ENCODE measurements around the gene MLKL. TPM values are rescaled to one million over a fixed set of nuclear protein-coding genes. Genes with fewer than 3 reads are reported as not detected.

MLKL gene
- total and polyA plus RNA-seq, 2 of the 13 experiments (the other 11 are each of a cell fraction or from before 2014, with no cell fraction given), result 6.4 to 10.7 TPM

DNA sequence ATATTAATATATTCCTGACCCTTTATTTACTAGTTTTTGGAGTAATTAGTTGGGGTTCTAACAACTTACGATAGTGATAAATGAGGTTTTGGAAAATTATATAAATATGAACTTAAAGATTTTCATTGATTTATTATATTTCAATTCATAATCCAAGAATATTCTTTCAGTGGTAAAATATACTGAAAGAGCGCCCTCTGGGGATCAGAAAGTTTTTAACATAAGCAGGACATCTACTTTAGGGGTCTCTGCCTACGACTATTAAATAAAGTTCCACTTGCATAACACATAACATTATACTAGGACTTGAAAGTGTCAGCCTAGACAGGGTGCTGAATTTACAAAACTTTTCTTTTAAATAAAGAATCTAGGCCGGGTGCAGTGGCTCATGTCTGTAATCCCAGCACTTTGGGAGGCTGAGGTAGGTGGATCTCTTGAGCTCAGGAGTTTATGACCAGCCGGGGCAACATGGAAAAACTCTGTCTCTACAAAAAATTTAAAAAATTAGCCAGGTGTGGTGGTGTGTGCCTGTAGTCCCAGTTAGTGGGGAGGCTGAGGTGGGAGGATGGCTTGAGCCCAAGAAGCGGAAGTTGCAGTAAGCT, 49.6 kb downstream of the MLKL start:
- ChIA-PET CTCF (ENCODE audit: low intra/inter-chr PET ratio, low total read pairs) (no interaction called here), POLR2A (interaction anchor here (1.3 to 1.8 kb wide), 2 partner anchors 16 to 45 kb away, joined by 4 to 7 read pairs; partner anchors contain the start of gene RFWD3)
- no peaks in the 10 kb centered on the region for H3K4me1 ChIP-seq (ENCODE audit: insufficient read depth, low read length)
- DNase-seq (ENCODE audit: low spot score) (peak; percentile 25), FAIRE-seq (no peak), ATAC-seq (peak; percentile 42)
- H3K9ac ChIP-seq (ENCODE audit: insufficient read depth, low read depth, low read length), result no peak overlapping the region
- H3K9me3 ChIP-seq (ENCODE audit: low read length), result no peaks in the 10 kb centered on the region
- H3K4me3 ChIP-seq (replicated peaks in 1 of 3; ENCODE audit: insufficient read depth in 1 of 3, low read depth in 2 of 3, low read length in 3 of 3), result no peak overlapping the region
- intact Hi-C loops (cut with micrococcal nuclease; ENCODE audit: unreplicated experiment) (no loop called here), in situ Hi-C loops (cut with HindIII; ENCODE audit: extremely low pct_ligation_motif_present, low pct_unique_long_range_greater_than_20kb) (no loop called here)
- H2AFZ ChIP-seq (ENCODE audit: low read length), result no peak overlapping the region
- H3K27ac ChIP-seq (ENCODE audit: extremely low read length, insufficient read depth, low read length), result no peak overlapping the region
- H4K20me1 ChIP-seq (ENCODE audit: insufficient read depth, low read length), result no peaks in the 10 kb centered on the region; the same call in 1 of the 2 replicates
- WGBS (ENCODE audit: low lambda C conversion rate), result 76% methylated on average over 6 of the region's 6 CpGs
- peaks cover 40% of the 10 kb centered on the region for H3K79me2 ChIP-seq (ENCODE audit: insufficient read depth, low read length)
- BruUV-seq (replicated peaks), result no TSS peak
- H3K4me2 ChIP-seq (ENCODE audit: low read depth, low read length), result no peak overlapping the region
- H3K36me3 ChIP-seq (replicated peaks in 1 of 2; ENCODE audit: control insufficient read depth in 1 of 2, insufficient read depth in 2 of 2, low read length in 2 of 2), result peaks cover 13 to 77% of the 10 kb centered on the region in 2 experiments
- TF ChIP-seq GPN1 (CRISPR knock-in tag; IDR thresholded peaks at IDR 0.05; ENCODE audit: borderline replicate concordance) (no peak), STAG1 (CRISPR knock-in tag; IDR thresholded peaks at IDR 0.05) (peak; percentile 17; the same call in 1 of the 2 replicates)
- TF ChIP-seq, protein P1, sequence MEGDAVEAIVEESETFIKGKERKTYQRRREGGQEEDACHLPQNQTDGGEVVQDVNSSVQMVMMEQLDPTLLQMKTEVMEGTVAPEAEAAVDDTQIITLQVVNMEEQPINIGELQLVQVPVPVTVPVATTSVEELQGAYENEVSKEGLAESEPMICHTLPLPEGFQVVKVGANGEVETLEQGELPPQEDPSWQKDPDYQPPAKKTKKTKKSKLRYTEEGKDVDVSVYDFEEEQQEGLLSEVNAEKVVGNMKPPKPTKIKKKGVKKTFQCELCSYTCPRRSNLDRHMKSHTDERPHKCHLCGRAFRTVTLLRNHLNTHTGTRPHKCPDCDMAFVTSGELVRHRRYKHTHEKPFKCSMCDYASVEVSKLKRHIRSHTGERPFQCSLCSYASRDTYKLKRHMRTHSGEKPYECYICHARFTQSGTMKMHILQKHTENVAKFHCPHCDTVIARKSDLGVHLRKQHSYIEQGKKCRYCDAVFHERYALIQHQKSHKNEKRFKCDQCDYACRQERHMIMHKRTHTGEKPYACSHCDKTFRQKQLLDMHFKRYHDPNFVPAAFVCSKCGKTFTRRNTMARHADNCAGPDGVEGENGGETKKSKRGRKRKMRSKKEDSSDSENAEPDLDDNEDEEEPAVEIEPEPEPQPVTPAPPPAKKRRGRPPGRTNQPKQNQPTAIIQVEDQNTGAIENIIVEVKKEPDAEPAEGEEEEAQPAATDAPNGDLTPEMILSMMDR (CRISPR knock-in tag; IDR thresholded peaks at IDR 0.05), result peak; percentile 41
- no peaks in the 10 kb centered on the region for H3K27me3 ChIP-seq (ENCODE audit: control insufficient read depth in 1 of 2, insufficient read depth in 2 of 2, low read length in 2 of 2)

DNA sequence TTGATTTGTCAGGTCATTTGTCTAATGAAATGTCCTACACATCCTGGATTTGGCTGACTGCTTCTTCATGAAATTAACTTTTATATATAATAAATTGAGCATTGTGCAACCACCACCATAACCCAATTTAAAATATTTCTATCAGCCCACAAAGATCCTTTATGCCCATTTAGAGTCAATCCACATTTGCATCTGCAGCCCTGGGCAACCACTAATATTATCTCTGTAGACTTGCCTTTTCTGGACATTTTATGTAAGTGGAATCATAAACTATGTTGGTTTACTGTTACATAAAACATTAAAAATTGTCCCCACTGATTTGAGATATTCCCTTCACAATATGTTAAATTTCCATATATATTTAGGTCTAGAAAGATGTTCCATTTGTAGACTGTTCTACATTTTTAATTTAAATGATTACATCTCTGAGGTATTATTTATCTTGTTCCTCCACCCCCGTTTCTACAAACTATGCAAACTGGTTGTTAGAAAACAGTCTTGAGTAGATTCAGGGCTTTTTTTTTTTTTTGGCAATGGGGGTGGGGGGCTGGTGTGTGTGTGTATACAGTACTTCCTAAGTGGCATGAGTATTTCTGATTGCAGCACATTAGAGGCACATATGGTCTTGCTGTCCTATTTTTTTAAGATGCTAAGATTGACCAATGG, 50.7 kb downstream of the MLKL start:
- intact Hi-C loops (cut with micrococcal nuclease; ENCODE audit: unreplicated experiment) (no loop called here), in situ Hi-C loops (cut with HindIII; ENCODE audit: extremely low pct_ligation_motif_present, low pct_unique_long_range_greater_than_20kb) (no loop called here)
- H2AFZ ChIP-seq (ENCODE audit: low read length), result no peak overlapping the region
- no peaks in the 10 kb centered on the region for H3K27me3 ChIP-seq (ENCODE audit: control insufficient read depth in 1 of 2, insufficient read depth in 2 of 2, low read length in 2 of 2)
- no peak overlapping the region for H3K4me2 ChIP-seq (ENCODE audit: low read depth, low read length)
- H3K9me3 ChIP-seq (ENCODE audit: low read length), result no peaks in the 10 kb centered on the region
- no peak for DNase-seq (ENCODE audit: low spot score)
- peaks cover 32% of the 10 kb centered on the region for H3K79me2 ChIP-seq (ENCODE audit: insufficient read depth, low read length)
- no peak for ATAC-seq
- H4K20me1 ChIP-seq (ENCODE audit: insufficient read depth, low read length), result no peaks in the 10 kb centered on the region; the same call in 1 of the 2 replicates
- H3K4me1 ChIP-seq (ENCODE audit: insufficient read depth, low read length), result no peaks in the 10 kb centered on the region
- TSS peak; percentile 30 for BruUV-seq (replicated peaks)
- no peak overlapping the region for H3K4me3 ChIP-seq (replicated peaks in 1 of 3; ENCODE audit: insufficient read depth in 1 of 3, low read depth in 2 of 3, low read length in 3 of 3)
- H3K27ac ChIP-seq (ENCODE audit: extremely low read length, insufficient read depth, low read length), result no peak overlapping the region
- CTCF ChIA-PET (ENCODE audit: low intra/inter-chr PET ratio, low total read pairs), result no interaction called here
- TF ChIP-seq, protein P2, sequence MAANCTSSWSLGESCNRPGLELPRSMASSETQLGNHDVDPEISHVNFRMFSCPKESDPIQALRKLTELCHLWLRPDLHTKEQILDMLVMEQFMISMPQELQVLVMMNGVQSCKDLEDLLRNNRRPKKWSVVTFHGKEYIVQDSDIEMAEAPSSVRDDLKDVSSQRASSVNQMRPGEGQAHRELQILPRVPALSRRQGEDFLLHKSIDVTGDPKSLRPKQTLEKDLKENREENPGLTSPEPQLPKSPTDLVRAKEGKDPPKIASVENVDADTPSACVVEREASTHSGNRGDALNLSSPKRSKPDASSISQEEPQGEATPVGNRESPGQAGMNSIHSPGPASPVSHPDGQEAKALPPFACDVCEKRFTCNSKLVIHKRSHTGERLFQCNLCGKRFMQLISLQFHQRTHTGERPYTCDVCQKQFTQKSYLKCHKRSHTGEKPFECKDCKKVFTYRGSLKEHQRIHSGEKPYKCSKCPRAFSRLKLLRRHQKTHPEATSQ (CRISPR knock-in tag; IDR thresholded peaks at IDR 0.05; ENCODE audit: borderline replicate concordance), result no peak
- TF ChIP-seq PAX8 (CRISPR knock-in tag; IDR thresholded peaks at IDR 0.05; ENCODE audit: borderline replicate concordance) (no peak), PLRG1 (conservative IDR thresholded peaks at IDR 0.05) (no peak)
- 100% methylated on average over 1 of the region's 1 CpG for WGBS (ENCODE audit: low lambda C conversion rate)
- H3K36me3 ChIP-seq (replicated peaks in 1 of 2; ENCODE audit: control insufficient read depth in 1 of 2, insufficient read depth in 2 of 2, low read length in 2 of 2), result peaks cover 14 to 76% of the 10 kb centered on the region in 2 experiments
- FAIRE-seq, result no peak
- no peak overlapping the region for H3K9ac ChIP-seq (ENCODE audit: insufficient read depth, low read depth, low read length)
- POLR2A ChIA-PET, result no interaction called here

Measured in HepG2 (cell line).